Fibroblast of villous mesenchyme (primary cell): ENCODE measurements around the gene SHISA7. TPM values are rescaled to one million over a fixed set of nuclear protein-coding genes. Genes with fewer than 3 reads are reported as not detected.

Experiments used
- DNase-seq: peaks from one replicate; pipeline ENCODE4 v3.0.0-alpha.2; 2010; ENCODE audit warnings: low read depth
- H3K4me3 ChIP-seq: 2 replicates; pipeline ENCODE4 v1.5.1; 2011; ENCODE audit warnings: low read depth, mild to moderate bottlenecking, low read length
- CTCF ChIP-seq: IDR thresholded peaks from 2 replicates; pipeline ENCODE4 v1.5.1; 2012; ENCODE audit warnings: low read depth, mild to moderate bottlenecking, low read length; ENCODE audit not compliant: insufficient read depth
- total RNA-seq: library from RNA; depleted of rRNA; stranded (reverse); fragments of >200 nt; gene quantifications from 2 replicates; pipeline ENCODE4 v1.2.3, GENCODE V29; 2012

The SHISA7 gene
- total RNA-seq, 1 donor = not detected

- H3K4me3 ChIP-seq = no peak overlapping the region
- TF ChIP-seq CTCF = no peak
- no peak for DNase-seq
Measured at GRCh38 chr19:55379174-55379573, 63.9 kb downstream of the SHISA7 start.

Other genes starting within 250 kb of the SHISA7 start
- gene PTPRH, start 233.8 kb downstream of the SHISA7 start, total RNA-seq = 3.9 and 7.1 TPM in 2 replicates
- 1.6 and 1.7 TPM in 2 replicates for gene TMEM86B, start 214.5 kb downstream of the SHISA7 start, total RNA-seq
- 35.1 and 38.9 TPM in 2 replicates for gene PPP6R1, start 184.3 kb downstream of the SHISA7 start, total RNA-seq
- gene HSPBP1, start 163.2 kb downstream of the SHISA7 start, total RNA-seq = 25.0 and 31.9 TPM in 2 replicates
- 5.6 and 6.1 TPM in 2 replicates for gene BRSK1, start 159.3 kb downstream of the SHISA7 start, total RNA-seq
- not detected in 2 replicates for gene TMEM150B, start 118.0 kb downstream of the SHISA7 start, total RNA-seq
- gene KMT5C, start 103.4 kb downstream of the SHISA7 start, total RNA-seq = 6.9 and 8.7 TPM in 2 replicates
- under 0.01 TPM in 1 of 2 replicates, not detected in the other for gene COX6B2, start 88.6 kb downstream of the SHISA7 start, total RNA-seq
- gene GARIN5B, start 80.0 kb downstream of the SHISA7 start, total RNA-seq = not detected in 2 replicates
- 3.0 and 5.2 TPM in 2 replicates for gene IL11, start 72.8 kb downstream of the SHISA7 start, total RNA-seq
- not detected in 2 replicates for gene TMEM190, start 66.5 kb downstream of the SHISA7 start, total RNA-seq
- not detected in 2 replicates for gene TMEM238, start 59.0 kb downstream of the SHISA7 start, total RNA-seq
- 124 and 164 TPM in 2 replicates for gene RPL28, start 57.4 kb downstream of the SHISA7 start, total RNA-seq
- gene UBE2S, start 35.5 kb downstream of the SHISA7 start, total RNA-seq = 108 and 155 TPM in 2 replicates
- 57.9 and 74.4 TPM in 2 replicates for gene ISOC2, start 18.3 kb upstream of the SHISA7 start, total RNA-seq
- not detected in 2 replicates for gene C19orf85, start 21.5 kb upstream of the SHISA7 start, total RNA-seq
- gene ZNF628, start 33.3 kb upstream of the SHISA7 start, total RNA-seq = 0.86 and 2.6 TPM in 2 replicates
- gene NAT14, start 41.9 kb upstream of the SHISA7 start, total RNA-seq = 18.1 and 20.3 TPM in 2 replicates
- gene SSC5D, start 45.1 kb upstream of the SHISA7 start, total RNA-seq = 21.2 and 23.2 TPM in 2 replicates
- not detected in 2 replicates for gene SBK2, start 93.8 kb upstream of the SHISA7 start, total RNA-seq
- under 0.01 TPM in 2 replicates for gene SBK3, start 102.2 kb upstream of the SHISA7 start, total RNA-seq
- gene ZNF579, start 137.5 kb upstream of the SHISA7 start, total RNA-seq = 5.6 and 7.7 TPM in 2 replicates
- 4.3 and 5.2 TPM in 2 replicates for gene FIZ1, start 156.2 kb upstream of the SHISA7 start, total RNA-seq
- gene ZNF524, start 157.0 kb upstream of the SHISA7 start, total RNA-seq = 4.7 and 6.4 TPM in 2 replicates
- 1.3 and 1.9 TPM in 2 replicates for gene ZNF865, start 162.3 kb upstream of the SHISA7 start, total RNA-seq
- gene ZNF784, start 181.3 kb upstream of the SHISA7 start, total RNA-seq = 5.6 and 7.4 TPM in 2 replicates
- 5.5 and 5.6 TPM in 2 replicates for gene ZNF580, start 197.7 kb upstream of the SHISA7 start, total RNA-seq
- 11.0 and 13.0 TPM in 2 replicates for gene ZNF581, start 200.3 kb upstream of the SHISA7 start, total RNA-seq
- 7.8 and 9.0 TPM in 2 replicates for gene CCDC106, start 204.9 kb upstream of the SHISA7 start, total RNA-seq
- gene U2AF2, start 211.7 kb upstream of the SHISA7 start, total RNA-seq = 99.9 and 111 TPM in 2 replicates
- gene EPN1, start 231.9 kb upstream of the SHISA7 start, total RNA-seq = 17.7 and 31.2 TPM in 2 replicates